OCI-LY7 (cell line): ENCODE data around the gene GPR31.
"Not testable (repeated sequence)": the region's sequence is repeated elsewhere in the genome, so short reads cannot be mapped to it uniquely, and the experiment has no call there.

Source experiments
- EZH2phosphoT487 ChIP-seq: fragments of 200-600 bp; sonication (generic); IDR thresholded peaks from 2 replicates; pipeline ENCODE4 v1.6.1; 2018; ENCODE audit warnings: low read depth, borderline replicate concordance, mild to moderate bottlenecking, mixed run types, antibody characterized with exemption, low read length, moderate library complexity, mixed read lengths
- TF ChIP-seq, protein P1 (sequence below): fragments of 200-600 bp; sonication (generic); conservative IDR thresholded peaks from 2 replicates; pipeline ENCODE4 v1.5.1; 2014; ENCODE audit warnings: mild to moderate bottlenecking, antibody characterized with exemption, low read length, moderate library complexity, mixed read lengths

DNA sequence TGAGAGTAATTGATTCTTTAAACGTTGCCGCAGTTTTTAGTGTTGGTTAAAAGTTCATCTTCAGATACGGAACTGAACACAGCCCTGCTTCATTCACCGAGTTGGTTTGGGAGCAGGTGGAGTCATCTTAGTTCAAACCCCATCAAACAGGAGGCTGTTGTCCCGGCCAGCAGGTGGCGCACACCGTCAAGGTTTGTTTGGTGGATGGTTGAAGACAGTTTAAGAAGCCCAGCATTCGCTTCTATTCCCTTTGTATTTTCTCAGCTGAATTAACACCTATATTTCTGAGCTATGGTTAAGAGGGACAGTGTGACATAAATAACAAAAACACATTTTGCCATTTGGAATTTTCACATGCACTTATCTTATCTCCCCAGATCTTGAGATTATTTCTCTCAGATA lies 25.1 kb upstream of the GPR31 start:
- TF ChIP-seq, protein P1, sequence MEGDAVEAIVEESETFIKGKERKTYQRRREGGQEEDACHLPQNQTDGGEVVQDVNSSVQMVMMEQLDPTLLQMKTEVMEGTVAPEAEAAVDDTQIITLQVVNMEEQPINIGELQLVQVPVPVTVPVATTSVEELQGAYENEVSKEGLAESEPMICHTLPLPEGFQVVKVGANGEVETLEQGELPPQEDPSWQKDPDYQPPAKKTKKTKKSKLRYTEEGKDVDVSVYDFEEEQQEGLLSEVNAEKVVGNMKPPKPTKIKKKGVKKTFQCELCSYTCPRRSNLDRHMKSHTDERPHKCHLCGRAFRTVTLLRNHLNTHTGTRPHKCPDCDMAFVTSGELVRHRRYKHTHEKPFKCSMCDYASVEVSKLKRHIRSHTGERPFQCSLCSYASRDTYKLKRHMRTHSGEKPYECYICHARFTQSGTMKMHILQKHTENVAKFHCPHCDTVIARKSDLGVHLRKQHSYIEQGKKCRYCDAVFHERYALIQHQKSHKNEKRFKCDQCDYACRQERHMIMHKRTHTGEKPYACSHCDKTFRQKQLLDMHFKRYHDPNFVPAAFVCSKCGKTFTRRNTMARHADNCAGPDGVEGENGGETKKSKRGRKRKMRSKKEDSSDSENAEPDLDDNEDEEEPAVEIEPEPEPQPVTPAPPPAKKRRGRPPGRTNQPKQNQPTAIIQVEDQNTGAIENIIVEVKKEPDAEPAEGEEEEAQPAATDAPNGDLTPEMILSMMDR, result peak; percentile 57
- not testable (repeated sequence) for TF ChIP-seq EZH2phosphoT487
